ENCODE measurements around the gene HPGDS.

The HPGDS gene

GRCh38 chr4:94356444-94356843 is 13.8 kb upstream of the HPGDS start:
- no peak for TF ChIP-seq EGR1 (IDR thresholded peaks at IDR 0.05)
- TF ChIP-seq EP300 (IDR thresholded peaks at IDR 0.05; ENCODE audit: borderline replicate concordance) = no peak

- TF ChIP-seq MAX (IDR thresholded peaks at IDR 0.05) (no peak), TAF1 (IDR thresholded peaks at IDR 0.05; ENCODE audit: low read depth) (no peak), EP300 (IDR thresholded peaks at IDR 0.05; ENCODE audit: borderline replicate concordance) (no peak), ZBTB7A (IDR thresholded peaks at IDR 0.05; ENCODE audit: low read depth) (no peak), EGR1 (IDR thresholded peaks at IDR 0.05) (no peak), RAD21 (IDR thresholded peaks at IDR 0.05; ENCODE audit: low read depth) (no peak), CREB1 (IDR thresholded peaks at IDR 0.05; ENCODE audit: low read depth) (no peak), YY1 (IDR thresholded peaks at IDR 0.05; ENCODE audit: low read depth) (no peak), NFIC (IDR thresholded peaks at IDR 0.05) (no peak), TCF12 (IDR thresholded peaks at IDR 0.05; ENCODE audit: low read depth) (no peak), USF1 (IDR thresholded peaks at IDR 0.05) (no peak), REST (IDR thresholded peaks at IDR 0.05; ENCODE audit: low read depth) (no peak), CEBPB (IDR thresholded peaks at IDR 0.05) (no peak), TEAD4 (IDR thresholded peaks at IDR 0.05) (no peak)
Measured at GRCh38 chr4:94354474-94354896, 11.8 kb upstream of the HPGDS start.

GRCh38 chr4:94352996-94353395 is 10.4 kb upstream of the HPGDS start:
- TF ChIP-seq EGR1 (IDR thresholded peaks at IDR 0.05) = no peak
- TF ChIP-seq RAD21 (IDR thresholded peaks at IDR 0.05; ENCODE audit: low read depth) = no peak
- no peak for TF ChIP-seq MAX (IDR thresholded peaks at IDR 0.05)
- TF ChIP-seq NFIC (IDR thresholded peaks at IDR 0.05) = no peak
- no peak for TF ChIP-seq CREB1 (IDR thresholded peaks at IDR 0.05; ENCODE audit: low read depth)
- TF ChIP-seq USF1 (IDR thresholded peaks at IDR 0.05) = no peak
- no peak for TF ChIP-seq TAF1 (IDR thresholded peaks at IDR 0.05; ENCODE audit: low read depth)
- TF ChIP-seq CEBPB (IDR thresholded peaks at IDR 0.05) = no peak
- no peak for TF ChIP-seq TCF12 (IDR thresholded peaks at IDR 0.05; ENCODE audit: low read depth)

- TF ChIP-seq CEBPB (IDR thresholded peaks at IDR 0.05) (no peak), EP300 (IDR thresholded peaks at IDR 0.05; ENCODE audit: borderline replicate concordance) (no peak), RAD21 (IDR thresholded peaks at IDR 0.05; ENCODE audit: low read depth) (no peak), EGR1 (IDR thresholded peaks at IDR 0.05) (no peak), YY1 (IDR thresholded peaks at IDR 0.05; ENCODE audit: low read depth) (no peak), FOXM1 (IDR thresholded peaks at IDR 0.05; ENCODE audit: borderline replicate concordance, low read depth) (no peak), TCF12 (IDR thresholded peaks at IDR 0.05; ENCODE audit: low read depth) (no peak)
Measured at GRCh38 chr4:94352163-94352562, 9.5 kb upstream of the HPGDS start.

GRCh38 chr4:94351319-94351718 is 8.7 kb upstream of the HPGDS start:
- TF ChIP-seq CREB1 (IDR thresholded peaks at IDR 0.05; ENCODE audit: low read depth) (no peak), NFIC (IDR thresholded peaks at IDR 0.05) (no peak), RAD21 (IDR thresholded peaks at IDR 0.05; ENCODE audit: low read depth) (no peak), TAF1 (IDR thresholded peaks at IDR 0.05; ENCODE audit: low read depth) (no peak), YY1 (IDR thresholded peaks at IDR 0.05; ENCODE audit: low read depth) (no peak), USF1 (IDR thresholded peaks at IDR 0.05) (no peak), TEAD4 (IDR thresholded peaks at IDR 0.05) (no peak), ZBTB7A (IDR thresholded peaks at IDR 0.05; ENCODE audit: low read depth) (no peak), CEBPB (IDR thresholded peaks at IDR 0.05) (no peak), FOXM1 (IDR thresholded peaks at IDR 0.05; ENCODE audit: borderline replicate concordance, low read depth) (no peak), REST (IDR thresholded peaks at IDR 0.05; ENCODE audit: low read depth) (no peak), EP300 (IDR thresholded peaks at IDR 0.05; ENCODE audit: borderline replicate concordance) (no peak), MAX (IDR thresholded peaks at IDR 0.05) (no peak), TCF12 (IDR thresholded peaks at IDR 0.05; ENCODE audit: low read depth) (no peak)

GRCh38 chr4:94350095-94350494 is 7.5 kb upstream of the HPGDS start:
- TF ChIP-seq TEAD4 (IDR thresholded peaks at IDR 0.05) (no peak), TAF1 (IDR thresholded peaks at IDR 0.05; ENCODE audit: low read depth) (no peak), FOXM1 (IDR thresholded peaks at IDR 0.05; ENCODE audit: borderline replicate concordance, low read depth) (no peak), MAX (IDR thresholded peaks at IDR 0.05) (no peak), CEBPB (IDR thresholded peaks at IDR 0.05) (no peak), NFIC (IDR thresholded peaks at IDR 0.05) (no peak), REST (IDR thresholded peaks at IDR 0.05; ENCODE audit: low read depth) (no peak), EGR1 (IDR thresholded peaks at IDR 0.05) (no peak), TCF12 (IDR thresholded peaks at IDR 0.05; ENCODE audit: low read depth) (no peak), USF1 (IDR thresholded peaks at IDR 0.05) (no peak), RAD21 (IDR thresholded peaks at IDR 0.05; ENCODE audit: low read depth) (no peak), YY1 (IDR thresholded peaks at IDR 0.05; ENCODE audit: low read depth) (no peak), CREB1 (IDR thresholded peaks at IDR 0.05; ENCODE audit: low read depth) (no peak), EP300 (IDR thresholded peaks at IDR 0.05; ENCODE audit: borderline replicate concordance) (no peak), ZBTB7A (IDR thresholded peaks at IDR 0.05; ENCODE audit: low read depth) (no peak)

Measured in Ishikawa (cell line).